ENCODE measurements around the gene ISCA1. TPM values are rescaled to one million over a fixed set of nuclear protein-coding genes. Genes with fewer than 3 reads are reported as not detected.

ISCA1 gene
- total RNA-seq, 1 donor from 2014 or later: 22.0 TPM

GRCh38 chr9:86277072-86277471, 5.3 kb downstream of the ISCA1 start:
- DNase-seq (no peak), ATAC-seq (no peak)
- peaks cover 24% of the 10 kb centered on the region for H3K4me1 ChIP-seq
- no peak overlapping the region for H3K4me3 ChIP-seq
- H3K27me3 ChIP-seq: no peaks in the 10 kb centered on the region
- peaks cover 32% of the 10 kb centered on the region for H3K36me3 ChIP-seq
- intact Hi-C loops (cut with DNase I): no loop called here
- H3K27ac ChIP-seq: no peak overlapping the region
- no peak for TF ChIP-seq CTCF (IDR thresholded peaks at IDR 0.05)
- H3K9me3 ChIP-seq: no peaks in the 10 kb centered on the region

- Histone ChIP-seq H3K9me3 (no peaks in the 10 kb centered on the region), H3K4me3 (no peak overlapping the region), H3K36me3 (peaks cover 43% of the 10 kb centered on the region), H3K27ac (no peak overlapping the region), H3K27me3 (no peaks in the 10 kb centered on the region), H3K4me1 (peaks cover 19% of the 10 kb centered on the region)
- no peak for ATAC-seq
- intact Hi-C loops (cut with DNase I): no loop called here
- no peak for TF ChIP-seq CTCF (IDR thresholded peaks at IDR 0.05)
- DNase-seq: no peak
These were observed 6.4 kb downstream of the ISCA1 start for GRCh38 chr9:86275962-86276361.

GRCh38 chr9:86274821-86275643, 7.3 kb downstream of the ISCA1 start:
- Histone ChIP-seq H3K27me3 (no peaks in the 10 kb centered on the region), H3K4me3 (no peak overlapping the region), H3K4me1 (peaks cover 11% of the 10 kb centered on the region), H3K9me3 (no peaks in the 10 kb centered on the region), H3K36me3 (peaks cover 42% of the 10 kb centered on the region), H3K27ac (no peak overlapping the region)
- no peak for DNase-seq
- TF ChIP-seq CTCF (IDR thresholded peaks at IDR 0.05): no peak
- intact Hi-C loops (cut with DNase I): no loop called here
- ATAC-seq: no peak

DNA sequence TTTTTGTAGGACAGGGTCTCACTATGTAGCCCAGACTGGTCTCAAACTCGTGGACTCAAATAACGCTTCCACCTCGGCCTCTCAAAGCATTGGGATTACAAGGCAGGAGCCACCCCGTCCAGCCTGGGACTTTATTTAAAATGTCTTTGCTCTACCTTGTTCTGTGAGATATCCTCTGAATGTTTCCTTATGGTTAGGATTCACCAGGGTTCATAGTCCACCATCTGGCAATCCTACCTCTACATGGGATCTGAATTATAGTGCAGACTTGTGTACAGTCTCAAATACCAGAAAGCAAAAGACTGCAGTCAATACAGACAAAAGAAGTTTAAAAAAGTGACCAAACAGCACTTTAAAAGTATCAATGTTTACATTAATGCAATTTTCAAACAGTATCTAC, 10.1 kb downstream of the ISCA1 start:
- DNase-seq (no peak), ATAC-seq (no peak)
- Histone ChIP-seq H3K9me3 (no peaks in the 10 kb centered on the region), H3K27ac (no peak overlapping the region), H3K4me3 (no peak overlapping the region), H3K4me1 (peaks cover 4% of the 10 kb centered on the region), H3K27me3 (no peaks in the 10 kb centered on the region), H3K36me3 (peaks cover 34% of the 10 kb centered on the region)
- no peak for TF ChIP-seq CTCF (IDR thresholded peaks at IDR 0.05)
- intact Hi-C loops (cut with DNase I): no loop called here

DNA sequence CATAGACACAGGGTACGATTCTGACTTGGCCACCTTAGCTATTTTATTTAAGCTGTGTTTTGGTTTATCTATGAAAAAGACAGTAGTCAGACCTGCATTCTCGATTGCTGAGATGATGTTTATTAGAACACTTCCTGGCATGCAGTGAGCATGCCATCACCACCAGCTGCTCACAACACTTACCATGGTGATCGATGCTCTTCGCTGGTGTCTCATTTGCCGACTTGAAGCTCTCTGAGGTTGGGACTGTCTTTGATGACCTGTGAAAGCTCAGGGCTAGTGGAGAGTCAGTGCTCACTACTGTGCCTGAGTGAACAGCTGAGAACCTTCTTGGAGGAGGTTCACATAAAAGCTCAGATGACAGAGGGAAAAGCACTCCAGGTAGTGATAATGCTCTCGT, 18.5 kb downstream of the ISCA1 start:
- H3K27ac ChIP-seq: no peak overlapping the region
- intact Hi-C loops (cut with DNase I): no loop called here
- H3K4me1 ChIP-seq: no peaks in the 10 kb centered on the region
- H3K9me3 ChIP-seq: no peaks in the 10 kb centered on the region
- no peaks in the 10 kb centered on the region for H3K27me3 ChIP-seq
- no peak overlapping the region for H3K4me3 ChIP-seq
- no peak for TF ChIP-seq CTCF (IDR thresholded peaks at IDR 0.05)
- H3K36me3 ChIP-seq: peaks cover 33% of the 10 kb centered on the region
- ATAC-seq (no peak), DNase-seq (no peak)
